Activated T-helper 1 cell treated with anti-CD3 and anti-CD28 coated beads, Interleukin-12 subunit alpha, Interleukin-12 subunit beta, Interleukin-2, Interleukin-4 antibody, amounts not matched to agents 30 ng/mL and 10 ng/mL and 1 ng/mL, durations not matched to agents 14 hours and 24 hours and 36 hours (primary cell): Measurements from ENCODE around the gene TMEM204. TPM values are rescaled to one million over a fixed set of nuclear protein-coding genes. Genes with fewer than 3 reads are reported as not detected.

ENCODE experiments used
- DNase-seq: peaks from one replicate; pipeline ENCODE4 v3.0.0; 2021; ENCODE audit warnings: low spot score
- H3K27ac Mint-ChIP-seq: one replicate; pipeline ENCODE4 v1.8.0; 2021; ENCODE audit warnings: mild to moderate bottlenecking, mixed read lengths
- H3K27me3 Mint-ChIP-seq: one replicate; pipeline ENCODE4 v1.8.0; 2022; ENCODE audit warnings: mild to moderate bottlenecking, moderate library complexity, mixed read lengths; ENCODE audit not compliant: insufficient read depth
- H3K36me3 Mint-ChIP-seq: one replicate; pipeline ENCODE4 v1.8.0; 2021; ENCODE audit warnings: low read depth, mixed read lengths
- H3K4me1 Mint-ChIP-seq: one replicate; pipeline ENCODE4 v1.8.0; 2021; ENCODE audit warnings: low read depth, mixed read lengths
- H3K4me3 Mint-ChIP-seq: one replicate; pipeline ENCODE4 v1.8.0; 2021; ENCODE audit warnings: mild to moderate bottlenecking, moderate library complexity, mixed read lengths
- H3K9me3 Mint-ChIP-seq: one replicate; pipeline ENCODE4 v1.8.0; 2021; ENCODE audit warnings: mixed read lengths
- intact Hi-C: fragments of 100-400 bp; cut with micrococcal nuclease; formaldehyde crosslinking; loops from one replicate; pipeline ENCODE4 v1.15.1; 2024
- total RNA-seq: library from RNA; stranded (reverse); gene quantifications from 2 replicates; pipeline ENCODE4 v1.2.3, GENCODE V29; 2022

Gene TMEM204
- total RNA-seq, 1 donor from 2014 or later = 23.7 TPM

DNA sequence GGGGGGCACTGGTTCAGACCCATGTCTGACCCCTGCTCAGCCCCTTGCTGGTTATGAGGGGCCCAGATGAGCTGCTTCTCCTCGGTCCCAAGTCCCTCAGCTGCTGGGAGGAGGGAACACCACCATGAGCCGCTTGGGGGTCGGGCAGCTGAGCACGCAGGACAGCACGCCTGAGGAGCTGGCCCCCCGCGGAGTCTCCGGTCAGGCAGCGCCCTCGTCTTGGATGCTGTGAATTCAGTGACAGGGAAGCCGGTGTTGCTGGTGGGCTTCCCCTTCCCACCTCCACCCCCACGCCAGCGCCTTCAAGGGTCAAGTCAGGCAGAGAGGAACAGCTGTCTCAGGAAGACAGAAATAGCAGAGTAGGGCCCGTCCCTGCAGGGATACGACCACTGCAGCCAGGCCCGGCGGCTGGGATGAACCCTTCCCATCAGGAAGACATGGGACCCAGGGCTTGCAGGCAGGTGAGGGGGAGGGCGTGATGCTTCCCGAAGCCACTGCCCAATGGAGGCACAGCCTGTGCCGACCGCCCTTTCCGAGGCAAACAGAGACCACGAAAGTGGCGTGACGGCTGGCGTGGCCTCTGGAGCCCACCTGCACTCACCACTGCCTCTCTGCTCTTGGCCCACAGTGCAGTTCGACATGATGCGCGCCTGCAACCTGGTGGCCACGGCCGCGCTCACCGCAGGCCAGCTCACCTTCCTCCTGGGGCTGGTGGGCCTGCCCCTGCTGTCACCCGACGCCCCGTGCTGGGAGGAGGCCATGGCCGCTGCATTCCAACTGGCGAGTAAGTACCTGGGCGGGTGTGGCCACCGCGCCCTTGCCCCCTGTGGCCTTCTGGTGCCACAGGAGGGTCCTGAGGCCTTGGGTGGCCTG lies 8.1 kb downstream of the TMEM204 start:
- peaks cover 50% of the 10 kb centered on the region for H3K4me1 Mint-ChIP-seq
- peak overlapping the region; percentile 44 for H3K27ac Mint-ChIP-seq
- no peaks in the 10 kb centered on the region for H3K9me3 Mint-ChIP-seq
- H3K4me3 Mint-ChIP-seq = no peak overlapping the region
- no peak for DNase-seq
- H3K27me3 Mint-ChIP-seq = no peaks in the 10 kb centered on the region
- intact Hi-C loops = loop anchor here (2.0 kb wide), 3 partner anchors 67 to 121 kb away; partner anchors contain the start of genes CLCN7, CRAMP1, IFT140 and UQCC4
- peaks cover 33% of the 10 kb centered on the region for H3K36me3 Mint-ChIP-seq

DNA sequence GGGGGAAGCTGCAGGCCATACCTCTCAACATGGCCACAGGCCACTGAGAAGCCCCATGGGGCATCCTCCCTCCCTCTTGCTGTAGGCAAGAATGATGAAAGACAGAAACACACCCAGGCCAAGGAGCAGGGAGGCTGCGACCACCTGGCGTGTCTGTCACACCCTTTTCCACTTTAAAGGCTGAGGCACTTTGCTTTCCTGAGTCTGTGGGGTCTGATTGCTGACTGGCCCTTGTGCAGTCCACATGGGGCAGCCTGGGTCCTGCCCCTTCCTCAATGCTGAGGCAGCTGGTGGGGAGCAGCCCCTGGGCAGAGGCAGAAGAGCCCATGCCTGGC lies 8.7 kb downstream of the TMEM204 start:
- no peaks in the 10 kb centered on the region for H3K9me3 Mint-ChIP-seq
- intact Hi-C loops = loop anchor here (2.0 kb wide), 3 partner anchors 67 to 121 kb away; partner anchors contain the start of genes CLCN7, CRAMP1, IFT140 and UQCC4
- no peaks in the 10 kb centered on the region for H3K27me3 Mint-ChIP-seq
- peaks cover 44% of the 10 kb centered on the region for H3K4me1 Mint-ChIP-seq
- peaks cover 28% of the 10 kb centered on the region for H3K36me3 Mint-ChIP-seq
- no peak for DNase-seq
- no peak overlapping the region for H3K4me3 Mint-ChIP-seq
- H3K27ac Mint-ChIP-seq = peak overlapping the region; percentile 91

DNA sequence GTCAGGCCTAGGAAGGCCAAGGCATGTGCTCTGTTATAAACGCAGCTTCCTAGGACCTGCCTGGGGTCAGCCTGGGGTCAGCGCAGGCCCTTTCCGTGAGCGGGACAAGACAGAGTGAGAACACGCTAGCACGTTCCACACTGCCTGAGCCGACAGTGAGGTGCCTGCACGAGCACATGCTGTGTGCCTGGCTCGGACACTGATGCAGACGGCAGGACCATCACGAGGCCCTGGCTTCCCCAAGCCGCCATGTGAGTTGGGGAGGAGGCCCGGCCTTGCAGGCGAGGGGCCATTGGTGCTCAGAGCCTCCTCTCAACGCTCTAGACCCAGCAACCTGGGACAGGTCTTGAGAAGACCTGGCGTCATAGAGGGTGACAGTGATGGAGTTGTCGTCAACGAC lies 9.1 kb downstream of the TMEM204 start:
- peaks cover 27% of the 10 kb centered on the region for H3K36me3 Mint-ChIP-seq
- peaks cover 41% of the 10 kb centered on the region for H3K4me1 Mint-ChIP-seq
- peak overlapping the region; percentile 91 for H3K27ac Mint-ChIP-seq
- H3K4me3 Mint-ChIP-seq = no peak overlapping the region
- no peaks in the 10 kb centered on the region for H3K27me3 Mint-ChIP-seq
- DNase-seq = no peak
- intact Hi-C loops = loop anchor here (2.0 kb wide), 3 partner anchors 68 to 122 kb away; partner anchors contain the start of genes CLCN7, CRAMP1, IFT140 and UQCC4
- no peaks in the 10 kb centered on the region for H3K9me3 Mint-ChIP-seq

GRCh38 chr16:1543085-1543896 lies 9.8 kb downstream of the TMEM204 start:
- peak overlapping the region; percentile 91 for H3K27ac Mint-ChIP-seq
- H3K9me3 Mint-ChIP-seq = no peaks in the 10 kb centered on the region
- DNase-seq = peak; percentile 38
- peaks cover 25% of the 10 kb centered on the region for H3K36me3 Mint-ChIP-seq
- peaks cover 34% of the 10 kb centered on the region for H3K4me1 Mint-ChIP-seq
- H3K4me3 Mint-ChIP-seq = peak overlapping the region; percentile 70
- intact Hi-C loops = loop anchor here (1.0 to 2.0 kb wide), 6 partner anchors 8 to 163 kb away; partner anchors contain the start of genes CLCN7, CRAMP1, IFT140 and MAPK8IP3
- no peaks in the 10 kb centered on the region for H3K27me3 Mint-ChIP-seq

DNA sequence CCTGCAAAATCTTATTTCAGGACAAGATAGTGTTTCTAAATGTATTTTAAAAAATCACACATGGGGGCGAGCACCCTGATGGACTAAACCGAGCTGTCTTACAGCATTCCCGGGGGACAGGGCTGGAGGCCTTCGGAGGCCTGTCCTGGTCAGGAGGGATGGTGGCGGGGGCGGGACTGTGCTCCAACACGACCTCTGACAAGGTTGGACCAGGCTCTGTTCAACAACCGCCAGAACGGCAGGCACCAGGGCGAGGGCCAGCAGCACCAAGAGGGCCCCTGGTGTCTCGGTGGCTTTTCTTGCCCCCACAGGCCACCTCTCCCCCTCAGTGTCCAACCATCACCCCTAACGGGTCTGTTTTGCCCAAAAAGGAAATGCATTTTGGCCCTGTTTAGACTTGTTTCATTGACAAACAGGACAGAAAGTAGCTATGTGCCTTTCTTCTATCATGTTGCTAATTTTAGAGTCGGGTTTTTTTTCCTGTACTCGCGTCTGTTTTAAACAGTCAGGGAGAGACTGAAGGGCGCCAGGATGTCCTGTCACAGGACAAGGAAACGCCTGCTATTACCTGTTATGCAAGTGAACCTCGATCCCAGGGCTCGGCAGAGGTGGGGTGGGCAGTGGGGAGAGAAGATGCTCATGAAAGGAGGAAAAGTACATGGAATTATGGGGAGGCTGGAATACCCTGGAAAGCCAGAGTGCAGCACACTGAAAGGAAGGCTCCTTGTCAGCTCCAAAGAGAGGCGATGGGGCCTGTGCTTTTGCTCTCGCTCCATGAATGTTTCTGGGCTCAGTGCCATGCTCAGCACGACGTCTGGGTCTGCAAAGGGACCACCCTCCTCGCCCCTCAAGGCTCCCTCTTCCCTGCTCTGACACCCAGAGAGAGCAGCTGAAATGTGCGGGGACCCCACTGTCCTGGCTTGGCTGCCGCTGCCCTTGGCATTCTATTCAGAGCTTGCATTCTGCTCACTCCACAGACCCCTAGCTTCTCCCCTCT lies 11.9 kb downstream of the TMEM204 start:
- Mint-ChIP-seq H3K4me1 (peaks cover 29% of the 10 kb centered on the region), H3K27me3 (no peaks in the 10 kb centered on the region), H3K4me3 (peak overlapping the region; percentile 22), H3K27ac (peak overlapping the region; percentile 55), H3K36me3 (peaks cover 29% of the 10 kb centered on the region), H3K9me3 (no peaks in the 10 kb centered on the region)
- intact Hi-C loops = no loop called here
- DNase-seq = no peak

DNA sequence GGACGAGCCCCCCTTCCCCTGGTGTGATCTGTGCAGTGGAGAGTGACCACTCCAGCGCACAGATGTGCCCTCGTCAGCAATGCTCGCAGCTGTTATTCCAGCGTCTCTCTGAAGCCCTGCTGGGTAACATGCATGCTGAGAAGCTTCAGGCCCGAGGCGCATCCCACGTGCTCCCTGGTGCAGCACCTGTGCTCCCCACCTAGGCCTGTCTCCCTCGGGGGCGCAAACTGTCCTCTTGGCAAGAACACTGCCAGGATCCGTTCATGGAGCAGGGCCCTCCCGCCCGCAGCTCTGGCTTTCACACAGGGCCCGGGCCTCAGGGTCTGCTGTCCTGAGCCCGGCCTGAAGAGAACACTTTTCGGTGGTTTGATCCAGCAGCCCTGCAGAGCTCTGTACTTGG lies 13.0 kb downstream of the TMEM204 start:
- DNase-seq = no peak
- no peak overlapping the region for H3K4me3 Mint-ChIP-seq
- no peaks in the 10 kb centered on the region for H3K9me3 Mint-ChIP-seq
- intact Hi-C loops = no loop called here
- peaks cover 29% of the 10 kb centered on the region for H3K4me1 Mint-ChIP-seq
- H3K27me3 Mint-ChIP-seq = no peaks in the 10 kb centered on the region
- no peak overlapping the region for H3K27ac Mint-ChIP-seq
- H3K36me3 Mint-ChIP-seq = peaks cover 26% of the 10 kb centered on the region

- intact Hi-C loops = no loop called here
- H3K27me3 Mint-ChIP-seq = no peaks in the 10 kb centered on the region
- H3K36me3 Mint-ChIP-seq = peaks cover 20% of the 10 kb centered on the region
- no peak overlapping the region for H3K4me3 Mint-ChIP-seq
- no peak overlapping the region for H3K27ac Mint-ChIP-seq
- H3K9me3 Mint-ChIP-seq = no peaks in the 10 kb centered on the region
- no peak for DNase-seq
- H3K4me1 Mint-ChIP-seq = peaks cover 17% of the 10 kb centered on the region
Observed at GRCh38 chr16:1548233-1548632, 14.8 kb downstream of the TMEM204 start.

DNA sequence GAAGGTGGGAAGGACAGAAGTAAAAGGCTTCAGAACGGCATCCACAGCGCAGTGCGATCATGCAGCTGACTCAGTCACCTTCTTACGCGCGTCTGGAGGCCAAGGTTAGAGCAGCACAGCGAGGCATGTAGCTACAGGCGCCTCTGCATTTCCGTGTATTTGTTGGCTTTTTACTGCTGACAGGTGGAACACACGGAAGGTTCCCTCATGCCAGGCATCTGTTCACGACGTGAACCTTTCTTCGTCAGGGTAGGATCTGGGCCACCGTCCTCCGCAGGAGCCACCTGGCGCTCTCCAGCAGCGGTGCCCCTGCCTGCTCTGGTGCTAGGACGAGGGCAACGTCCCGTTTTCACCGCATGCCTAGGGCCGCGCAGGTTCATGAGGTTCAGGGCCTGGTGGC lies 15.3 kb downstream of the TMEM204 start:
- H3K4me1 Mint-ChIP-seq = peaks cover 12% of the 10 kb centered on the region

GRCh38 chr16:1550069-1550468 lies 16.6 kb downstream of the TMEM204 start:
- Mint-ChIP-seq H3K4me1 (peaks cover 5% of the 10 kb centered on the region), H3K27me3 (no peaks in the 10 kb centered on the region), H3K9me3 (no peaks in the 10 kb centered on the region), H3K4me3 (no peak overlapping the region), H3K27ac (peak overlapping the region; percentile 68), H3K36me3 (peaks cover 20% of the 10 kb centered on the region)
- intact Hi-C loops = no loop called here
- no peak for DNase-seq

More for the DNA sequence above, 15.3 kb downstream of the TMEM204 start:
- Mint-ChIP-seq H3K27me3 (no peaks in the 10 kb centered on the region), H3K4me3 (no peak overlapping the region), H3K36me3 (peaks cover 19% of the 10 kb centered on the region), H3K27ac (no peak overlapping the region), H3K9me3 (no peaks in the 10 kb centered on the region)
- DNase-seq = no peak
- intact Hi-C loops = no loop called here

GRCh38 chr16:1550696-1551095 lies 17.2 kb downstream of the TMEM204 start:
- no peaks in the 10 kb centered on the region for H3K27me3 Mint-ChIP-seq
- H3K27ac Mint-ChIP-seq = no peak overlapping the region
- intact Hi-C loops = no loop called here
- no peak overlapping the region for H3K4me3 Mint-ChIP-seq
- no peaks in the 10 kb centered on the region for H3K9me3 Mint-ChIP-seq
- H3K4me1 Mint-ChIP-seq = no peaks in the 10 kb centered on the region
- no peak for DNase-seq
- peaks cover 17% of the 10 kb centered on the region for H3K36me3 Mint-ChIP-seq

DNA sequence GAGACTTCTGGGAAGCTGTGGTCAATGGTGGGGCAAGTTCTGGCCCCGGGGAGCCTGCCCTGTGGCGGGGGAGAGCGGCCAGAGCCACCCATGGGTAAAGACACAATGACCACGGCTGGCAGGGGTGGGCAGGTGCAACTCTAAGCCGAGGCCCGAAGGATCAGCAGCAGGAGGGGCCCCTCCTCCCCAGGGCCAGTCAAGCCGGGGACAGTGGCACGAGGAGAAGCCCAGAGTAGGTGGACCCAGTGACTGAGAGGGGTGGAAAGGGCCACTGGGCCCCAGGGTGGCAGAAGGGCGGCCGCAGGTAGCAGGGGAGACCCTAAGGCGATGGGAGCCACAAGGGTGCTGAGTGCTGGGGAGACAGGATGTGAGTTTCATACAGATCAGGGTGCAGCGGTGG lies 17.7 kb downstream of the TMEM204 start:
- Mint-ChIP-seq H3K9me3 (no peaks in the 10 kb centered on the region), H3K4me1 (no peaks in the 10 kb centered on the region), H3K27me3 (no peaks in the 10 kb centered on the region), H3K4me3 (no peak overlapping the region), H3K36me3 (peaks cover 17% of the 10 kb centered on the region), H3K27ac (no peak overlapping the region)
- intact Hi-C loops = no loop called here
- no peak for DNase-seq

GRCh38 chr16:1552129-1552528 lies 18.7 kb downstream of the TMEM204 start:
- H3K27ac Mint-ChIP-seq = no peak overlapping the region
- no peak overlapping the region for H3K4me3 Mint-ChIP-seq
- peaks cover 17% of the 10 kb centered on the region for H3K36me3 Mint-ChIP-seq
- intact Hi-C loops = no loop called here
- H3K27me3 Mint-ChIP-seq = no peaks in the 10 kb centered on the region
- H3K9me3 Mint-ChIP-seq = no peaks in the 10 kb centered on the region
- DNase-seq = no peak
- no peaks in the 10 kb centered on the region for H3K4me1 Mint-ChIP-seq
